ENCODE measurements around the gene LRRC8A.

- no peak for TF ChIP-seq EGR1 (IDR thresholded peaks at IDR 0.05)
- no peak for TF ChIP-seq TEAD4 (IDR thresholded peaks at IDR 0.05)
- TF ChIP-seq, protein P1, sequence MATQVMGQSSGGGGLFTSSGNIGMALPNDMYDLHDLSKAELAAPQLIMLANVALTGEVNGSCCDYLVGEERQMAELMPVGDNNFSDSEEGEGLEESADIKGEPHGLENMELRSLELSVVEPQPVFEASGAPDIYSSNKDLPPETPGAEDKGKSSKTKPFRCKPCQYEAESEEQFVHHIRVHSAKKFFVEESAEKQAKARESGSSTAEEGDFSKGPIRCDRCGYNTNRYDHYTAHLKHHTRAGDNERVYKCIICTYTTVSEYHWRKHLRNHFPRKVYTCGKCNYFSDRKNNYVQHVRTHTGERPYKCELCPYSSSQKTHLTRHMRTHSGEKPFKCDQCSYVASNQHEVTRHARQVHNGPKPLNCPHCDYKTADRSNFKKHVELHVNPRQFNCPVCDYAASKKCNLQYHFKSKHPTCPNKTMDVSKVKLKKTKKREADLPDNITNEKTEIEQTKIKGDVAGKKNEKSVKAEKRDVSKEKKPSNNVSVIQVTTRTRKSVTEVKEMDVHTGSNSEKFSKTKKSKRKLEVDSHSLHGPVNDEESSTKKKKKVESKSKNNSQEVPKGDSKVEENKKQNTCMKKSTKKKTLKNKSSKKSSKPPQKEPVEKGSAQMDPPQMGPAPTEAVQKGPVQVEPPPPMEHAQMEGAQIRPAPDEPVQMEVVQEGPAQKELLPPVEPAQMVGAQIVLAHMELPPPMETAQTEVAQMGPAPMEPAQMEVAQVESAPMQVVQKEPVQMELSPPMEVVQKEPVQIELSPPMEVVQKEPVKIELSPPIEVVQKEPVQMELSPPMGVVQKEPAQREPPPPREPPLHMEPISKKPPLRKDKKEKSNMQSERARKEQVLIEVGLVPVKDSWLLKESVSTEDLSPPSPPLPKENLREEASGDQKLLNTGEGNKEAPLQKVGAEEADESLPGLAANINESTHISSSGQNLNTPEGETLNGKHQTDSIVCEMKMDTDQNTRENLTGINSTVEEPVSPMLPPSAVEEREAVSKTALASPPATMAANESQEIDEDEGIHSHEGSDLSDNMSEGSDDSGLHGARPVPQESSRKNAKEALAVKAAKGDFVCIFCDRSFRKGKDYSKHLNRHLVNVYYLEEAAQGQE (IDR thresholded peaks at IDR 0.05; ENCODE audit: low read depth), result no peak
- TF ChIP-seq, protein P2, sequence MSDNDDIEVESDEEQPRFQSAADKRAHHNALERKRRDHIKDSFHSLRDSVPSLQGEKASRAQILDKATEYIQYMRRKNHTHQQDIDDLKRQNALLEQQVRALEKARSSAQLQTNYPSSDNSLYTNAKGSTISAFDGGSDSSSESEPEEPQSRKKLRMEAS (IDR thresholded peaks at IDR 0.05), result no peak
- TF ChIP-seq EP300 (IDR thresholded peaks at IDR 0.05; ENCODE audit: borderline replicate concordance), result no peak
- TF ChIP-seq YY1 (IDR thresholded peaks at IDR 0.05; ENCODE audit: low read depth), result no peak
- TF ChIP-seq CEBPB (IDR thresholded peaks at IDR 0.05), result no peak
- no peak for TF ChIP-seq TCF12 (IDR thresholded peaks at IDR 0.05; ENCODE audit: low read depth)
- TF ChIP-seq RAD21 (IDR thresholded peaks at IDR 0.05; ENCODE audit: low read depth), result no peak
- TF ChIP-seq, protein P3, sequence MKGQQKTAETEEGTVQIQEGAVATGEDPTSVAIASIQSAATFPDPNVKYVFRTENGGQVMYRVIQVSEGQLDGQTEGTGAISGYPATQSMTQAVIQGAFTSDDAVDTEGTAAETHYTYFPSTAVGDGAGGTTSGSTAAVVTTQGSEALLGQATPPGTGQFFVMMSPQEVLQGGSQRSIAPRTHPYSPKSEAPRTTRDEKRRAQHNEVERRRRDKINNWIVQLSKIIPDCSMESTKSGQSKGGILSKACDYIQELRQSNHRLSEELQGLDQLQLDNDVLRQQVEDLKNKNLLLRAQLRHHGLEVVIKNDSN (IDR thresholded peaks at IDR 0.05), result no peak
- TF ChIP-seq TAF1 (IDR thresholded peaks at IDR 0.05; ENCODE audit: low read depth), result no peak
- TF ChIP-seq ZBTB7A (IDR thresholded peaks at IDR 0.05; ENCODE audit: low read depth), result no peak
- TF ChIP-seq NFIC (IDR thresholded peaks at IDR 0.05), result no peak
These were observed 17.8 kb downstream of the LRRC8A start for GRCh38 chr9:128899566-128900322.
